H9 (cell line): ENCODE data around the gene PARD3. TPM values are rescaled to one million over a fixed set of nuclear protein-coding genes. Genes with fewer than 3 reads are reported as not detected.

Experiments used
- DNase-seq: peaks from one replicate; pipeline ENCODE4 v3.0.0-alpha.2; 2017
- H2AFZ ChIP-seq: one replicate; pipeline ENCODE4 v1.6.1; 2013; ENCODE audit warnings: mild to moderate bottlenecking, low read length, control low read depth, moderate library complexity
- H2AK5ac ChIP-seq: 2 replicates; pipeline ENCODE4 v1.6.1; 2013; ENCODE audit warnings: low read length, control low read depth, mixed read lengths; ENCODE audit not compliant: insufficient read length
- H2BK120ac ChIP-seq: one replicate; pipeline ENCODE4 v1.6.1; 2013; ENCODE audit warnings: low read depth, mild to moderate bottlenecking, low read length, control low read depth, inconsistent platforms; ENCODE audit not compliant: poor library complexity, severe bottlenecking
- H2BK12ac ChIP-seq: 2 replicates; pipeline ENCODE4 v1.6.1; 2013; ENCODE audit warnings: low read length, control low read depth, mixed read lengths, low read depth; ENCODE audit not compliant: insufficient read length
- H2BK15ac ChIP-seq: 2 replicates; pipeline ENCODE4 v1.6.1; 2013; ENCODE audit warnings: low read depth, low read length, control low read depth
- H2BK20ac ChIP-seq: one replicate; pipeline ENCODE4 v1.6.1; 2013; ENCODE audit warnings: low read depth, mild to moderate bottlenecking, low read length, control low read depth, inconsistent platforms; ENCODE audit not compliant: poor library complexity, severe bottlenecking
- H2BK5ac ChIP-seq: 2 replicates; pipeline ENCODE4 v1.6.1; 2013; ENCODE audit warnings: low read length, control low read depth, mixed read lengths; ENCODE audit not compliant: insufficient read length
- H3K14ac ChIP-seq: 2 replicates; pipeline ENCODE4 v1.6.1; 2013; ENCODE audit warnings: low read length, control low read depth; ENCODE audit not compliant: insufficient read depth
- H3K18ac ChIP-seq: 2 replicates; pipeline ENCODE4 v1.6.1; 2013; ENCODE audit warnings: low read depth, mild to moderate bottlenecking, mixed read lengths, low read length, control low read depth; ENCODE audit not compliant: insufficient read length
- H3K23ac ChIP-seq: 2 replicates; pipeline ENCODE4 v1.6.1; 2013; ENCODE audit warnings: low read length, control low read depth, mixed read lengths, low read depth; ENCODE audit not compliant: insufficient read length
- H3K23me2 ChIP-seq: 2 replicates; pipeline ENCODE4 v1.6.1; 2013; ENCODE audit warnings: low read depth, mild to moderate bottlenecking, mixed read lengths, low read length, control low read depth; ENCODE audit not compliant: insufficient read length, poor library complexity, severe bottlenecking
- H3K27ac ChIP-seq: 2 replicates; pipeline ENCODE4 v1.5.1; 2013; ENCODE audit warnings: low read length, control low read depth, mixed read lengths, low read depth; ENCODE audit not compliant: insufficient read length
- H3K27me3 ChIP-seq: 2 replicates; pipeline ENCODE4 v1.6.1; 2013; ENCODE audit warnings: low read length, control low read depth, inconsistent platforms; ENCODE audit not compliant: insufficient read depth
- H3K4ac ChIP-seq: 2 replicates; pipeline ENCODE4 v1.6.1; 2013; ENCODE audit warnings: low read depth, mild to moderate bottlenecking, control low read depth, inconsistent platforms, low read length, moderate library complexity
- H3K4me1 ChIP-seq: 2 replicates; pipeline ENCODE4 v1.6.1; 2013; ENCODE audit warnings: low read length, control low read depth, inconsistent platforms; ENCODE audit not compliant: insufficient read depth
- H3K4me2 ChIP-seq: 2 replicates; pipeline ENCODE4 v1.6.1; 2013; ENCODE audit warnings: low read length, control low read depth, mixed read lengths; ENCODE audit not compliant: insufficient read length, insufficient read depth
- H3K56ac ChIP-seq: 2 replicates; pipeline ENCODE4 v1.6.1; 2013; ENCODE audit warnings: low read depth, mild to moderate bottlenecking, mixed read lengths, low read length, control low read depth; ENCODE audit not compliant: insufficient read length
- H3K79me1 ChIP-seq: 2 replicates; pipeline ENCODE4 v1.6.1; 2013; ENCODE audit warnings: low read depth, mild to moderate bottlenecking, moderate library complexity, low read length, control low read depth, inconsistent platforms; ENCODE audit not compliant: insufficient read depth, poor library complexity, severe bottlenecking
- H3K79me2 ChIP-seq: 2 replicates; pipeline ENCODE4 v1.6.1; 2013; ENCODE audit warnings: low read length, control low read depth, inconsistent platforms; ENCODE audit not compliant: insufficient read depth
- H3K9ac ChIP-seq: 2 replicates; pipeline ENCODE4 v1.6.1; 2013; ENCODE audit warnings: low read length, control low read depth, mixed read lengths; ENCODE audit not compliant: insufficient read length; ENCODE audit errors: extremely low read depth
- H3K9me3 ChIP-seq: one replicate; pipeline ENCODE4 v1.6.1; 2013; ENCODE audit warnings: low read depth, low read length, inconsistent platforms; ENCODE audit not compliant: control insufficient read depth
- H3T11ph ChIP-seq: one replicate; pipeline ENCODE4 v1.6.1; 2013; ENCODE audit warnings: mild to moderate bottlenecking, low read length, control low read depth, inconsistent platforms
- H4K20me1 ChIP-seq: one replicate; pipeline ENCODE4 v1.6.1; 2013; ENCODE audit not compliant: control insufficient read depth, insufficient read length, insufficient read depth
- H4K5ac ChIP-seq: 2 replicates; pipeline ENCODE4 v1.6.1; 2013; ENCODE audit warnings: low read depth, mild to moderate bottlenecking, mixed read lengths, low read length, control low read depth; ENCODE audit not compliant: insufficient read length
- H4K8ac ChIP-seq: replicated peaks from 2 replicates; pipeline ENCODE4 v1.6.1; 2013; ENCODE audit warnings: low read length, control low read depth, mixed read lengths, low read depth; ENCODE audit not compliant: insufficient read length
- H4K91ac ChIP-seq: 2 replicates; pipeline ENCODE4 v1.6.1; 2013; ENCODE audit warnings: low read depth, mild to moderate bottlenecking, moderate library complexity, mixed read lengths, low read length, control low read depth; ENCODE audit not compliant: insufficient read length
- H3K27ac Mint-ChIP-seq, 3 experiments: 2 replicates in 2 of 3; 3 replicates in 1 of 3; pipeline ENCODE4 v1.8.0; 2020 to 2021; ENCODE audit warnings: mixed read lengths in 3 of 3, mild to moderate bottlenecking in 1 of 3, moderate library complexity in 1 of 3
- H3K27me3 Mint-ChIP-seq: 2 replicates; pipeline ENCODE4 v1.8.0; 2021; ENCODE audit warnings: low read depth, mild to moderate bottlenecking, moderate library complexity, mixed read lengths
- H3K36me3 Mint-ChIP-seq, 3 experiments: 2 replicates in 2 of 3; 3 replicates in 1 of 3; pipeline ENCODE4 v1.8.0; 2020 to 2021; ENCODE audit warnings: low read depth in 3 of 3, mixed read lengths in 3 of 3; ENCODE audit not compliant: insufficient read depth in 1 of 3
- H3K4me1 Mint-ChIP-seq, 2 experiments: 2 replicates each; pipeline ENCODE4 v1.8.0; 2020; ENCODE audit warnings: mixed read lengths in 2 of 2
- H3K4me3 Mint-ChIP-seq, 2 experiments: 2 replicates in 1 of 2; 3 replicates in 1 of 2; pipeline ENCODE4 v1.8.0; 2020 to 2021; ENCODE audit warnings: mild to moderate bottlenecking in 2 of 2, mixed read lengths in 2 of 2, moderate library complexity in 1 of 2
- H3K9me3 Mint-ChIP-seq, 2 experiments: 2 replicates in 1 of 2; 3 replicates in 1 of 2; pipeline ENCODE4 v1.8.0; 2020; ENCODE audit warnings: mild to moderate bottlenecking in 2 of 2, mixed read lengths in 2 of 2, moderate library complexity in 1 of 2
- CTCF ChIP-seq: fragments of 200-600 bp; sonication (generic); conservative IDR thresholded peaks from 3 replicates; pipeline ENCODE4 v1.8.0; 2021; ENCODE audit warnings: antibody characterized with exemption, mild to moderate bottlenecking
- WGBS: extraction: QIAGEN DNeasy Blood & Tissue Kit; methylation state at CpG from one replicate; pipeline ENCODE4 v1.1.7; 2013; ENCODE audit warnings: missing lambda C conversion rate, low lambda C conversion rate, mixed read lengths; ENCODE audit not compliant: insufficient read length; ENCODE audit errors: extremely low coverage; 5-methylcytosine and 5-hydroxymethylcytosine counted together
- total RNA-seq: library from RNA; stranded (reverse); gene quantifications from 2 replicates; pipeline ENCODE4 v1.2.1, GENCODE V29; 2021

Gene PARD3
- total RNA-seq, 1 experiment from 2014 or later = 44.7 TPM

GRCh38 chr10:34723750-34724149, 91.3 kb downstream of the PARD3 start:
- H3K56ac ChIP-seq = no peak overlapping the region
- H3K9ac ChIP-seq = no peak overlapping the region
- H4K91ac ChIP-seq = no peak overlapping the region
- no peaks in the 10 kb centered on the region for H3K9me3 ChIP-seq
- no peak overlapping the region for H2BK5ac ChIP-seq
- H4K5ac ChIP-seq = no peak overlapping the region
- H2BK20ac ChIP-seq = no peak overlapping the region
- no peak overlapping the region for H2BK15ac ChIP-seq
- no peak overlapping the region for H3K18ac ChIP-seq
- Mint-ChIP-seq H3K27ac (peak overlapping the region; percentile 15 to 74 (median 39); a peak in 5 of 7 replicates), H3K4me1 (peaks cover 23 to 24% of the 10 kb centered on the region in 2 experiments), H3K36me3 (no peaks in the 10 kb centered on the region; a peak in 2 of 7 replicates), H3K27me3 (no peaks in the 10 kb centered on the region), H3K4me3 (no peak overlapping the region), H3K9me3 (no peaks in the 10 kb centered on the region)
- no peaks in the 10 kb centered on the region for H3K27me3 ChIP-seq
- no peak overlapping the region for H3T11ph ChIP-seq
- H2AK5ac ChIP-seq = no peak overlapping the region
- H3K4ac ChIP-seq = no peak overlapping the region
- no peak overlapping the region for H2AFZ ChIP-seq
- H3K27ac ChIP-seq = no peak overlapping the region
- H2BK12ac ChIP-seq = no peak overlapping the region
- H4K8ac ChIP-seq = no peak overlapping the region
- H3K79me2 ChIP-seq = peaks cover 5% of the 10 kb centered on the region; the same call in 1 of the 2 replicates
- H3K79me1 ChIP-seq = peaks cover 6% of the 10 kb centered on the region
- H3K14ac ChIP-seq = no peak overlapping the region
- H2BK120ac ChIP-seq = no peak overlapping the region
- H3K23ac ChIP-seq = no peak overlapping the region
- DNase-seq = no peak
- no peaks in the 10 kb centered on the region for H3K4me1 ChIP-seq
- peak; percentile 48; the same call in 2 of the 3 replicates for TF ChIP-seq CTCF
- H3K23me2 ChIP-seq = no peaks in the 10 kb centered on the region
- no peaks in the 10 kb centered on the region for H4K20me1 ChIP-seq
- no peak overlapping the region for H3K4me2 ChIP-seq
- WGBS = no CpG with 5 or more reads among the region's 10 CpGs
